GM19035 (cell line): ENCODE measurements around the gene PCSK7.
A peak's percentile ranks its signal among the peaks of the same experiment; 100 is the strongest.
"Not testable (repeated sequence)": the region's sequence is repeated elsewhere in the genome, so short reads cannot be mapped to it uniquely, and the experiment has no call there.

Experiments
- ATAC-seq: cut with Tn5 transposase; IDR thresholded peaks from one replicate; pipeline ENCODE4 v1.9.1; 2021; ENCODE audit not compliant: unreplicated experiment

PCSK7 gene

GRCh38 chr11:117183724-117184349 lies 48.0 kb downstream of the PCSK7 start:
- no peak for ATAC-seq

GRCh38 chr11:117183178-117183577 lies 48.7 kb downstream of the PCSK7 start:
- ATAC-seq, result not testable (repeated sequence)

- ATAC-seq, result no peak
Measured at GRCh38 chr11:117182551-117182935, 49.3 kb downstream of the PCSK7 start.

- no peak for ATAC-seq
Measured at GRCh38 chr11:117181586-117182550, 50.0 kb downstream of the PCSK7 start.

GRCh38 chr11:117180661-117181585 lies 51.0 kb downstream of the PCSK7 start:
- ATAC-seq, result no peak

GRCh38 chr11:117180020-117180419 lies 51.9 kb downstream of the PCSK7 start:
- no peak for ATAC-seq

GRCh38 chr11:117179048-117179999 lies 52.5 kb downstream of the PCSK7 start:
- ATAC-seq, result peak; percentile 39

GRCh38 chr11:117178210-117179034 lies 53.5 kb downstream of the PCSK7 start, which contains the start of gene SIDT2:
Gene SIDT2, plus strand, starts transcription at chr11:117178743. Its CDS starts 521 bp downstream, at chr11:117179264.
- peak; percentile 93 for ATAC-seq

- no peak for ATAC-seq
Measured at GRCh38 chr11:117177534-117178209, 54.2 kb downstream of the PCSK7 start.

- ATAC-seq, result no peak
Measured at GRCh38 chr11:117176186-117176585, 55.7 kb downstream of the PCSK7 start.

- no peak for ATAC-seq
Measured at GRCh38 chr11:117175781-117176180, 56.1 kb downstream of the PCSK7 start.

GRCh38 chr11:117175104-117175503 lies 56.8 kb downstream of the PCSK7 start:
- ATAC-seq, result no peak

GRCh38 chr11:117172724-117173421 lies 59.0 kb downstream of the PCSK7 start:
- no peak for ATAC-seq

- no peak for ATAC-seq
Measured at GRCh38 chr11:117171404-117172061, 60.3 kb downstream of the PCSK7 start.

- no peak for ATAC-seq
Measured at GRCh38 chr11:117171007-117171403, 60.9 kb downstream of the PCSK7 start.

GRCh38 chr11:117170210-117170609 lies 61.7 kb downstream of the PCSK7 start:
- no peak for ATAC-seq

- no peak for ATAC-seq
Measured at GRCh38 chr11:117169736-117170135, 62.1 kb downstream of the PCSK7 start.
